RCC 7860 (cell line): Measurements from ENCODE around the gene XAGE2.

Source experiments
- DNase-seq: peaks from one replicate; pipeline ENCODE4 v3.0.0-alpha.2; 2015; ENCODE audit warnings: low spot score
- FAIRE-seq: peaks from 2 replicates; lab custom pipeline; 2012; peaks lifted over from hg19 to GRCh38; lab: Jason Lieb, UNC

Gene XAGE2

DNA sequence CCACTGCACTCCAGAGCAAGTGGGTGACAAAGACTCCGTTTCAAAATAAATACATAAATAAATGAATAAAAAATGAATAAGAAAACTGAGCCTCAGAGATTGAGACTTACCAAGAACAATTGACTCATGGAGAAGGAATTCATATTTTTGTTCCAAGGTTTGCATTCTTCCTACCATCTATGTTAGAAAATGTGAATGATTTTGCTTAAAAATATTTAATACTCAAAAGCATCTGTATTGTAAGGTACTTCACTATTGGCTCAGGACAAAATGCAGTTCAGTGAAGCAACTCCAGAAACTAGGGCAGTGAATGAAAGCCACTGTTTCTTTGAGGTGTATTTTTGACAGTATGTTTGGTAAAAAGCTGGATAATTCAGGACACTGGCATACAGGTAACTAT is 54.1 kb downstream of the XAGE2 start:
- peak; percentile 37 for FAIRE-seq

DNA sequence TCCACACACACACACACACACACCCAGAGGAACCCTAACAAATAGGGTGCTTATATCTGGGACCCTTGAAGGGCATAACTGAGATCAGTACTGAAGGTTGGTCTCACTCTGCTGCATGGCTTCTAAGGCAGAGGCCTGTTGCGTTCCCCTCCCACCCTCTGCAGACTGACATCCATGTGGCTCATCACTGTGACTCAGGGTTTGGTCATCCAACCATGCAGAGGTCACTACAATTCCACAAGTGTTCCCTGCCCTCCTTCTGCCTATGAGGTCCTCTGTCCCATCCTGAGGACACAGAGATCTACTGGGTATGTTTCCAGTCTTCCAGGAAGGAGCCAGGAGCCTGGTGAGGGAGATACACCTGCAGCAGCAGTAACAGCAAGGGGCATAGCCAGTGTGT is 55.8 kb downstream of the XAGE2 start:
- FAIRE-seq (peak; percentile 92), DNase-seq (peak; percentile 48)

More for the DNA sequence above, 54.1 kb downstream of the XAGE2 start:
- DNase-seq: no peak
